ENCODE results near the gene CAD.
"Not testable (repeated sequence)": the region's sequence is repeated elsewhere in the genome, so short reads cannot be mapped to it uniquely, and the experiment has no call there.

CAD gene

GRCh38 chr2:27217173-27218121, at the start of gene CAD:
CAD (plus strand) TSS chr2:27217369; CDS start chr2:27217552, 183 bp downstream.
- DNase-seq (ENCODE audit: low read depth) = peak; percentile 40

- DNase-seq (ENCODE audit: low read depth) = no peak
These were observed 46.4 kb upstream of the CAD start for GRCh38 chr2:27170581-27171337.

- no peak for DNase-seq (ENCODE audit: low read depth)
These were observed 45.8 kb upstream of the CAD start for GRCh38 chr2:27171351-27171848.

GRCh38 chr2:27174638-27175037, 42.5 kb upstream of the CAD start:
- DNase-seq (ENCODE audit: low read depth) = no peak

GRCh38 chr2:27175330-27175729, 41.8 kb upstream of the CAD start:
- no peak for DNase-seq (ENCODE audit: low read depth)

- DNase-seq (ENCODE audit: low read depth) = not testable (repeated sequence)
These were observed 41.4 kb upstream of the CAD start for GRCh38 chr2:27175781-27176180.

- no peak for DNase-seq (ENCODE audit: low read depth)
These were observed 39.5 kb upstream of the CAD start for GRCh38 chr2:27177441-27178351.

GRCh38 chr2:27178469-27178868, 38.7 kb upstream of the CAD start:
- no peak for DNase-seq (ENCODE audit: low read depth)

GRCh38 chr2:27179344-27180000, 37.7 kb upstream of the CAD start:
- no peak for DNase-seq (ENCODE audit: low read depth)

- DNase-seq (ENCODE audit: low read depth) = no peak
These were observed 34.8 kb upstream of the CAD start for GRCh38 chr2:27182346-27182745.

- no peak for DNase-seq (ENCODE audit: low read depth)
These were observed 33.1 kb upstream of the CAD start for GRCh38 chr2:27184115-27184514.

GRCh38 chr2:27185331-27186026, 31.7 kb upstream of the CAD start:
- peak; percentile 71 for DNase-seq (ENCODE audit: low read depth)

GRCh38 chr2:27186613-27187345, 30.4 kb upstream of the CAD start:
- no peak for DNase-seq (ENCODE audit: low read depth)

GRCh38 chr2:27189989-27190388, 27.2 kb upstream of the CAD start:
- no peak for DNase-seq (ENCODE audit: low read depth)

- no peak for DNase-seq (ENCODE audit: low read depth)
These were observed 25.9 kb upstream of the CAD start for GRCh38 chr2:27191070-27191829.

GRCh38 chr2:27194538-27195354, 22.4 kb upstream of the CAD start:
- DNase-seq (ENCODE audit: low read depth) = no peak

- not testable (repeated sequence) for DNase-seq (ENCODE audit: low read depth)
These were observed 21.4 kb upstream of the CAD start for GRCh38 chr2:27195799-27196198.

- DNase-seq (ENCODE audit: low read depth) = not testable (repeated sequence)
These were observed 19.1 kb upstream of the CAD start for GRCh38 chr2:27198068-27198467.
